SKM-1 treated with dmso at 0.1 percent for 144 hours (cell line): ENCODE data around the gene PIEZO2.
"Not testable (repeated sequence)": the region's sequence is repeated elsewhere in the genome, so short reads cannot be mapped to it uniquely, and the experiment has no call there.

Source experiments
- DNase-seq: peaks from one replicate; lab custom pipeline; 2025; ENCODE audit not compliant: unreplicated experiment; lab: John Stamatoyannopoulos, UW

Gene PIEZO2

DNA sequence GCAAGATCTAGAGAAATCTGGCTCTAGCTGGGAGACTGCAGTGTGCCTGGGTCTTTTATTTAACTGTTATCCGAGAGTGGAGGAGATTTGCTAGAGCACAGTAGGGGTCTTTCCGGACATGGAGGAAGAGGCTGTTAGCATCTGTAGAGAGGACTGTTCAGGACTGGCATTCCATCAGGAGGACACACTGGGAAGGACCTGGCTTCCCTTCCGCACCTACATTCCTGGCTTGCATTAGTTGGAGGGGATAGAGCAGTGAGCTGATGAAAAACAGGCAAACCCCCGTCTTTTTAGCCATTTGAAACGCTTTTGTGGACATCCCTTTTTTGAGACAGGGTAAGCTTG, 874 bp upstream of the PIEZO2 start:
- DNase-seq = no peak

- no peak for DNase-seq
Observed at GRCh38 chr18:11148680-11149440, 509 bp downstream of the PIEZO2 start.

DNA sequence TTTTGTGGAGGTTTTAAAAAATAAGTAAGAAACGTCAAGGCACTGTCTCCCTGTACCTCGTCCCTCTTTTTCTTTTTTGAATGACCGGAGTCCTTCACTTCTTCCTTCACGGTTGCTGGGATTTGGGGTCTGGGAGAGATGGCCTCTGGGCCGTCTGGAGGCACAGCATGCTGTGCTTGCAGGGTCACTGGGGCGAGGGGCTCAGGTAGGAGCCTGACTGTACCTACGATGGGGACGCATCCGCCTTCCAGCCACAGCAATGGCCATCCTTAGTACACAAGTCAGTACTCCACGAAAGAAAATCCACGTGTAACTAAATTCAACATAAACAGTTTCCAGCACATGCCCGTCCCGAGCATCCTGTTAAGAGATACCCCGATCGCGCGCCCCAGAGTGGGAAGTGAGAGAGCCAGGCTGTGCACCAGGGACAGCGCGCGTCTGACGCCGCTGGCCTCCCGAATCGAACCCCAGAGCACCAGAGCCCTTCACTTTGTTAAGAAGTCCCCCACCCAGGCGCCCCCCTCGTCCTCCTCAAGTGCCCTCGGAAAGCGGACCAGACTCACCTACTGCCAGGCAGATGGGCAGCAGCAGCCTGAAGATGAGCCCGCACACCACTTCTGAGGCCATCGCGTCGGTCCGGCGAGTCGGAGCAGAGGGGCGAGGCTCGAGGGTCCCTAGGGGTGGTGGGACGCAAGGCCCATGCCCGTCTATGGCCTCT, 1.2 kb downstream of the PIEZO2 start:
- DNase-seq = no peak

- no peak for DNase-seq
Observed at GRCh38 chr18:11147371-11147951, 1.9 kb downstream of the PIEZO2 start.

DNA sequence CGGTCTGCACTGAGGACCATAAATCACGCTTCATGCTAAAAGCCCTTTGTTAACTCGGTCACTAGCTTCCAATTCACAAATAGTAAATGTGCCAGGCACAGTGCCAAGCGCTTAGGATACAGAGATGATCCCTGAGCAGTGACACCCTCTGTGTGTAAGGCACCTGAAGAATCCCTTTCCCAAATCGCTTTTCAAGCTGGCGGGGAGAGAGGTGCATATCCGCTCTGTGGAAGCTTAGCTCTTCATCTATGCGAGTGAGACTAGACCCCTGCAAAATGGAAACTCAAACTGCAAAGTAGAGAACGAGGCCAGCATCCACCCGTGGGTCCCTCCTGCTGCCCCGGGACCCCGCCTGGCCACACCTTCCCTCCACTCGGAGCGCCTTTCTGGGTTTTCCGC, 2.4 kb downstream of the PIEZO2 start:
- no peak for DNase-seq

GRCh38 chr18:11146238-11146946, 3.0 kb downstream of the PIEZO2 start:
- no peak for DNase-seq

- no peak for DNase-seq
Observed at GRCh38 chr18:11145413-11146191, 3.8 kb downstream of the PIEZO2 start.

GRCh38 chr18:11137400-11137799, 12.0 kb downstream of the PIEZO2 start:
- DNase-seq = no peak

DNA sequence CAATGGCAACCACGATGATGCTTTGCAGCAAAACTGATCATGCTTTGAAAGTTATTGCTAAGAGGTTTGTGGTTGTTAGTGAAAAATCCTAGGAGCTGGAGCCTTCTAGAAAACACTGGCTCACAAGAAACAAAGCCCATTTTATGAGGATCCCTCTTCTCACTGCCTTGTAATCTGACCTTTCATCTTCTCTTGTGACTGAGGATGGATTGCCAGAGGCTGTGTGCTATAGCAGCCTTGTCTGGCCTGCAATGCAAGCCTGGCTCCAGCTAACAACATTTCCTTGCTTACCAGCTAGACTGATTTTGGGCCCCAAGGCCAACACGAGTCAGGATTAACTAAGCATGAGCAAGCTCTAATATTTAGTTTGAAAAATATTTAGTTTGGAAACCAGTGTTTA, 13.1 kb downstream of the PIEZO2 start:
- DNase-seq = no peak

GRCh38 chr18:11134940-11135339, 14.4 kb downstream of the PIEZO2 start:
- no peak for DNase-seq

GRCh38 chr18:11129059-11129458, 20.3 kb downstream of the PIEZO2 start:
- DNase-seq = not testable (repeated sequence)

DNA sequence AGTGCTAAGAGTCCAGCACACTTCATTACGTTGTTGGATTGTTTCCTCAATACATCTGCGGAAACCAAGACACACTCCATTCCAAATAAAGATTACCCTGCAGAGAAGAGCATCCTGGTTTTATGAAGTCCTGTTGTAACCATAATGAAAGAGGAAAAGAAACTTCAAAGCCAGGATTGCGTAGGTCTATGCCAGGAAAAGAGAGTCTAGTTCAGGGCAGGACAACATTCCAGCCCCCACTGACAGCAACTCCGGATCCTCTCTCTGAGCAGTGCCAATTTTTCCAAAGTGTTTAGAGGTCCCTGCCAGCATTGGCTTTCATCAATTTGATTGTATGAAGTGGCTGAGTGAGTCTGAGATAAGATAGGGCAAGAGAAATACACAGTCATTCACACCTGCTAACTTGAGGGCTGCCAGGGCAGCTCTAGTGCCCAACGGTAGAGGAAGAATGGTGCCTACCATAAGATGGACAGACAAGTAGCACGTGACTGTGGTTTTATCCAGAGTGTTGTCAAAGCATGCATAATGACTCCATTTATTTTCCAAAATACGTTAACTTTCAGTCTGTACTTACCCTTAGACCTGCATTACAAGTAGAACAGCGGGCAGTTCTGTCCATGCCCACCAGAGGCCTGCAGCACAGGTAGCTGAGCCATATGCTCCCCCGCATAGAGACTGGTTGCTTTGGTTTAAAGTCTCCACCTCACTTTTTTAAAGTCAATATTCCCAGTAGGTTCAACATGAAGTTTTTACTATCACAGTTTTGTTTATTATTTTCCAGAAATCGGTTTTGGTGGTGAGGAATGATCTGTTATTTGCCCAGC, 23.7 kb downstream of the PIEZO2 start:
- DNase-seq = no peak

- DNase-seq = no peak
Observed at GRCh38 chr18:11124054-11124453, 25.3 kb downstream of the PIEZO2 start.

GRCh38 chr18:11121443-11121849, 27.9 kb downstream of the PIEZO2 start:
- no peak for DNase-seq

GRCh38 chr18:11119959-11120587, 29.3 kb downstream of the PIEZO2 start:
- no peak for DNase-seq

GRCh38 chr18:11119550-11119949, 29.8 kb downstream of the PIEZO2 start:
- no peak for DNase-seq

DNA sequence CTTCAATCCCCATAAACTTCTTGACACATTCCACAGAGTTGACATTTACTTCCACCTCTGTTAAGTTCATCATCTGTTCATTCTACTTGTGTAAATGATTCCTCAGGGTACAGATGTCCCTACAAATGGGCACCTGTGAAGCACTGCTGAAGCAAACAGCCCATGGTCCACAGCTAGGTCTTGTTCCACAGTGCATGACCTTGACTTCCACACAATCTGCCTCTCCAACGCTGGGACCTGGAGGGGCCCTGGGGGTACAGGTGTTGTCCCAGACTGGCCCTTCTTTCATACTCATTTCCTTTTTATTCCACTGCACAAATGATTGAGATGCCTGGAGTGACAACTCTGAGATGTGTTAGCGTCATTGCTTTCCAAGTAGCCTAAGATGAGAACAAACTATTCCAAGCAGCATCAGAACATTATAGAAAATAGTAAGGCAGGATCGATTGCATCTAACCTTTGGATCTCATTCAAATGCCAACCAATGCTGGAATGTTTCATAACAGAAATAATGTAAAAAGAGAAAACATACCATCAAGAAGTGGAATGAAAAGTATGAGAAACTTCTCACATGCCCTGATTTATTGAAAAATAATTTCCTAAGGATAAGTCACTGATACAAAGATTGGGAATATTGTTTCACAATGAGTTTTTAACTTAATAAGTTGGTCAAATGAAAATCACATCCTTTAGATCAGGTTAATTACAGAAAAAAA, 31.2 kb downstream of the PIEZO2 start:
- DNase-seq = no peak

- DNase-seq = no peak
Observed at GRCh38 chr18:11115276-11115675, 34.1 kb downstream of the PIEZO2 start.

- no peak for DNase-seq
Observed at GRCh38 chr18:11114653-11115052, 34.7 kb downstream of the PIEZO2 start.
